ENCODE measurements around the gene SPOCD1. TPM values are rescaled to one million over a fixed set of nuclear protein-coding genes. Genes with fewer than 3 reads are reported as not detected.
A peak's percentile ranks its signal among the peaks of the same experiment; 100 is the strongest.
"Not testable (repeated sequence)": the region's sequence is repeated elsewhere in the genome, so short reads cannot be mapped to it uniquely, and the experiment has no call there.

The SPOCD1 gene
- total RNA-seq, 2 donors from 2014 or later = 0.43 TPM; not detected in 1

DNA sequence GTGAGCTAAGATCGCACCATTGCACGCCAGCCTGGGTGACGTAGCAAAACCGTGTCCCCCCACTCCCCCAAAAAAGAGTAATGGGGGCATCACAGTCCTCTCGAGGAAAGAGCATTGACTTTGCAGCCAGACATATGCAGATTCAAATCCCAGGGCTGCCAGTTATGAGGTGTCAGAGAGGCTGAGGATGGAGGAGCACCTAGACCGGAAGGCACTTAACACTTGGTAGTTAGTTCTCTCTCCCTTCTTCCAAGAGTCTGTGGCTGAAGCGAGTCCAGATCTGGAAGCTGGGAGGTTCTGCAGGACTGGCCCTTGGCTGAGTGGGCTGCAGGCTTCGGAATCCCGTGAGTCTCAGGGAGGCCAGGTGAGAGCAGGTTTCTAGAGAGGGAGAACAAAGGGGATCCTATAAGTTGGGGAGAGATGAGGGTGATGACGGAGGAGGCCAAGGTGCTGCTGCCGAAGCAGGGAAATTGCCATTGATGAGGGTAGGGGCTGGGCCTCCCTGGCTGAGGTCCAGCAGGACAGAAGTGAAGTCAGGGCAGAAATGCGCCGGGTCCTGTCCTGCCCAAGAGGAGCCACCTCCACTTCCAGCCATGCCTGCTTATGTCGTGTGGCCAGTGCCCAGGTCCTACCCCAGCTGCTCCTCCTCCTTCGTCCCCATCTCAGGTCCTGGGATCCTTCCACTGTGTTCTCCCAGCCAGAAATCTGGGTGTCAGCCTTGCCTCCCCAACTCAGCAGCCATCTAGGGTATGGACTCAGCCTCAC, 13.3 kb upstream of the SPOCD1 start:
- Histone ChIP-seq H3K27me3 (no peaks in the 10 kb centered on the region), H3K36me3 (no peaks in the 10 kb centered on the region), H3K4me3 (no peak overlapping the region), H3K9me3 (no peaks in the 10 kb centered on the region), H3K4me1 (no peaks in the 10 kb centered on the region), H3K27ac (no peak overlapping the region)
- DNase-seq (ENCODE audit: low spot score) = no peak
- no peak for TF ChIP-seq CTCF (IDR thresholded peaks at IDR 0.05)

- TF ChIP-seq CTCF (IDR thresholded peaks at IDR 0.05) = no peak
- Histone ChIP-seq H3K36me3 (no peaks in the 10 kb centered on the region), H3K9me3 (no peaks in the 10 kb centered on the region), H3K27me3 (no peaks in the 10 kb centered on the region), H3K27ac (no peak overlapping the region), H3K4me1 (no peaks in the 10 kb centered on the region), H3K4me3 (no peak overlapping the region)
- DNase-seq (ENCODE audit: low spot score) = no peak
These were observed 12.5 kb upstream of the SPOCD1 start for GRCh38 chr1:31828341-31828740.

DNA sequence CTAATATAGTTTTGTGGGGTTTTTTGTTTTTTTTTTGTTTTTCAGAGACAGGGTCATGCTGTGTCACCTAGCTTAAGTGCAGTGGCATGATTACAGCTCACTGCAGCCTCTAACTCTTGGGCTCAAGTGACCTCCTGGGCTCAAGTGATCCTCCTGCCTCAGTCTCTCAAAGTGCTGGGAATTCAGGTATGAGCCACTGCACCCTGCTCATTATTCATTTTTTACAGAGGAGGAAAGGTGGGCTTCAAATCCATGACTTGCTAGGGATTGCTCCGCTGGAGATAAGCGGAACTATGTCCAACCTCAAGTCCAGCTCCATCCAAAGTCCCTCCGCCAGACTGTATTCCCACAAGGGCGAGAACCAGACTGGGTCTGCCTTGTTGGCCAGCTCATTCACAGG, 8.0 kb upstream of the SPOCD1 start:
- Histone ChIP-seq H3K27me3 (no peaks in the 10 kb centered on the region), H3K27ac (no peak overlapping the region), H3K36me3 (no peaks in the 10 kb centered on the region), H3K4me1 (no peaks in the 10 kb centered on the region), H3K9me3 (no peaks in the 10 kb centered on the region), H3K4me3 (no peak overlapping the region)
- DNase-seq (ENCODE audit: low spot score) = no peak
- TF ChIP-seq CTCF (IDR thresholded peaks at IDR 0.05) = no peak

DNA sequence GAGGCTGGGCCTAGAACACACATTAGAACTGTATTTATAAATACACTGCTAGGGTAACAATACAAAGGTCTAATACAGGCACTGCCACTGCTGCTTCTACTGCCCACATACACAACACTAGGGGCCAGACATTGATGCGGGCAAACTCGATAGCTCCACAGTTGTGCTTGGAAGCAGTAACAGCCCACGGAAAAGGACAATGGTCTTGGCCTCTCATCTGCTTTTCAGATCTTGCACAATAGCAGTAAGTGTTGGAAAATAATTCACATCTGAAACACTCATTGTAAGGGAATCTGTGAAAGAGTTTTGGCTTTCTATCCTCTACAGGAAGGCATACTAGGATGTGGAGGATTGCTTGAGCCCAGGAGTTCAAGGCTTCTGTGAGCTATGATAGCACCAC, 6.9 kb upstream of the SPOCD1 start:
- H3K27ac ChIP-seq = no peak overlapping the region
- TF ChIP-seq CTCF (IDR thresholded peaks at IDR 0.05) = no peak
- no peak for DNase-seq (ENCODE audit: low spot score)

DNA sequence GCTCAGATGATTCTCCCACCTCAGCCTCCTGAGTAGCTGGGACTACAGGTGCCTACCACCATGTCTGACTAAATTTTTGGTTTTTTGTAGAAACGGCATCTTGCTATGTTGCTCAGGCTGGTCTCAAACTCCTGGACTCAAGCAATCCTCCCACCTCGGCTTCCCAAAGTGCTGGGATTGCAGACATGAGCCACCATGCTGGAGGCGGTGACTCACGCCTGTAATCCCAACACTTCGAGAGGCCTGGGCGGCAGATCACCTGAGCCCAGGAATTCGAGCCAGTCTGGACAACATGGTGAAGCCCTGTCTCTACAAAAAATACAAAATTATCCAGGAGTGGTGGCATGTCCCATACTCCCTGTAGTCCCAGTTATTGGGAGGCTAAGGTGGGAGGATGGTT, 4.4 kb upstream of the SPOCD1 start:
- H3K36me3 ChIP-seq, H3K27ac ChIP-seq, H3K4me3 ChIP-seq, H3K9me3 ChIP-seq, H3K4me1 ChIP-seq, H3K27me3 ChIP-seq: not testable (repeated sequence)
- peak; percentile 38 for DNase-seq (ENCODE audit: low spot score)

More for the DNA sequence above, 6.9 kb upstream of the SPOCD1 start:
- Histone ChIP-seq H3K9me3 (no peaks in the 10 kb centered on the region), H3K4me1 (no peaks in the 10 kb centered on the region), H3K36me3 (no peaks in the 10 kb centered on the region), H3K4me3 (no peak overlapping the region), H3K27me3 (no peaks in the 10 kb centered on the region)

DNA sequence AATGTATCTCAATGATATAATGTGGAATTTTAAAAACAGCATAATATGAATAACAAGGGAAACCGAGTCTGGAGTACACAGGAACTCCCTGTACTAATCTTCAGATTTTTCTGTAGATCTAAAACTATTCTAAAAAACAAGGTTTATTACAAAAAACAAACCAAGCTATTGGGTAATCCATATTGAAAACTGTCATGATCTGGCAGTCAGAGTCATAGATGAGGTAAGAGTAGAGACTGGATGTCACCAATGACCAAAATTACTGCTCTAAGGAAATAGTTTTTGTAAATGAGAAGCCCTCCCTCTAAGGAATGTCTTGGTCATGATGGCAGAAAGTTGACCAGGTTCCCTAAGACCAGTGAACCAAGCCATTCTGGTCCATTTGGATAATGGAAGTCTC, 2.4 kb upstream of the SPOCD1 start:
- no peak for DNase-seq (ENCODE audit: low spot score)
- Histone ChIP-seq H3K36me3 (no peaks in the 10 kb centered on the region), H3K4me3 (no peak overlapping the region), H3K27ac (no peak overlapping the region), H3K27me3 (no peaks in the 10 kb centered on the region), H3K9me3 (no peaks in the 10 kb centered on the region), H3K4me1 (no peaks in the 10 kb centered on the region)
- no peak for TF ChIP-seq CTCF (IDR thresholded peaks at IDR 0.05)

DNA sequence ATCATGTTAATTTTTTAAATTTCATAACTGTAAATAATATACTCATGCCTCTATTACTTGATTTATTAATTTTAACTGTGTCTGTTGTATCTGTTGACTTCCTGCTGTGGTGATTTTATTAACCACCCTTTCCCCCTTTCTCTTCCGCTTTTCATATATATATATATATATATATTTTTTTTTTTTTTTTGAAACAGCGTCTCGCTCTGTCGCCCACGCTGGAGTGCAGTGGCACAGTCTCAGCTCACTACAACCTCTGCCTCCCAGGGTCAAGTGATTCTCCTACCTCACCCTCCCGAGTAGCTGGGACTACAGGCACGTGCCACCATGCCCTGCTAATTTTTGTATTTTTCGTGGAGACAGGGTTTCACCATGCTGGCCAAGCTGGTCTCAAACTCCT, 1.1 kb upstream of the SPOCD1 start:
- not testable (repeated sequence) for H3K4me1 ChIP-seq, H3K27me3 ChIP-seq, H3K27ac ChIP-seq, H3K4me3 ChIP-seq, H3K36me3 ChIP-seq, H3K9me3 ChIP-seq
- peak; percentile 50 for DNase-seq (ENCODE audit: low spot score)

GRCh38 chr1:31816501-31816900, 679 bp upstream of the SPOCD1 start:
- not testable (repeated sequence) for H3K4me3 ChIP-seq; DNase-seq (ENCODE audit: low spot score); H3K4me1 ChIP-seq; H3K9me3 ChIP-seq; H3K27me3 ChIP-seq; H3K36me3 ChIP-seq; H3K27ac ChIP-seq

All from right atrium auricular region (tissue), 2 donors.